M059J (cell line): ENCODE results near the gene IFNW1. TPM values are rescaled to one million over a fixed set of nuclear protein-coding genes. Genes with fewer than 3 reads are reported as not detected.
"Not testable (repeated sequence)": the region's sequence is repeated elsewhere in the genome, so short reads cannot be mapped to it uniquely, and the experiment has no call there.

ENCODE experiments used
- DNase-seq: peaks from one replicate; pipeline ENCODE4 v3.0.0-alpha.2; 2012; ENCODE audit warnings: low read depth
- total RNA-seq: library from RNA; depleted of rRNA; stranded (reverse); fragments of >200 nt; shearing (Covaris generic); gene quantifications from 2 replicates; pipeline ENCODE4 v1.2.3, GENCODE V29; 2014; rRNA removed

IFNW1 gene
- not detected in 2 replicates for total RNA-seq

- DNase-seq, result peak; percentile 7
Measured at GRCh38 chr9:21141427-21141882, at the start of gene IFNW1. IFNW1 (minus strand) TSS chr9:21141832; CDS start chr9:21141570, 262 bp downstream.

- DNase-seq, result not testable (repeated sequence)
Measured at GRCh38 chr9:21187487-21187886, 45.9 kb upstream of the IFNW1 start, which contains the start of gene IFNA4. IFNA4 (minus strand) TSS chr9:21187587; CDS start chr9:21187531, 56 bp downstream.

GRCh38 chr9:21182810-21183736, 41.4 kb upstream of the IFNW1 start:
- peak; percentile 22 for DNase-seq

- peak; percentile 7 for DNase-seq
Measured at GRCh38 chr9:21174671-21175070, 33.0 kb upstream of the IFNW1 start.

- DNase-seq, result no peak
Measured at GRCh38 chr9:21172156-21172555, 30.5 kb upstream of the IFNW1 start.

- no peak for DNase-seq
Measured at GRCh38 chr9:21171351-21171750, 29.7 kb upstream of the IFNW1 start.

GRCh38 chr9:21166560-21166959, 24.9 kb upstream of the IFNW1 start, which contains the start of gene IFNA21:
IFNA21 (minus strand) TSS chr9:21166660; CDS start chr9:21166612, 48 bp downstream.
- DNase-seq, result not testable (repeated sequence)

- no peak for DNase-seq
Measured at GRCh38 chr9:21165516-21165915, 23.9 kb upstream of the IFNW1 start.

GRCh38 chr9:21160178-21160577, 18.5 kb upstream of the IFNW1 start:
- peak; percentile 67 for DNase-seq

- DNase-seq, result peak; percentile 54
Measured at GRCh38 chr9:21155501-21155900, 13.9 kb upstream of the IFNW1 start.

- peak; percentile 60 for DNase-seq
Measured at GRCh38 chr9:21154018-21154608, 12.5 kb upstream of the IFNW1 start.

GRCh38 chr9:21153336-21154017, 11.8 kb upstream of the IFNW1 start:
- DNase-seq, result peak; percentile 51

GRCh38 chr9:21144603-21145002, 3.0 kb upstream of the IFNW1 start:
- DNase-seq, result no peak

- DNase-seq, result no peak
Measured at GRCh38 chr9:21137020-21137419, 4.6 kb downstream of the IFNW1 start.

GRCh38 chr9:21135736-21136135, 5.9 kb downstream of the IFNW1 start:
- no peak for DNase-seq

GRCh38 chr9:21128186-21128585, 13.4 kb downstream of the IFNW1 start:
- peak; percentile 47 for DNase-seq

GRCh38 chr9:21121595-21122251, 19.9 kb downstream of the IFNW1 start:
- DNase-seq, result no peak

GRCh38 chr9:21121079-21121478, 20.6 kb downstream of the IFNW1 start:
- no peak for DNase-seq

- DNase-seq, result no peak
Measured at GRCh38 chr9:21119093-21119770, 22.4 kb downstream of the IFNW1 start.

GRCh38 chr9:21114311-21114710, 27.3 kb downstream of the IFNW1 start:
- no peak for DNase-seq
